CD1c-positive myeloid dendritic cell (primary cell): ENCODE results near the gene AP1M1.

Experiments
- DNase-seq: peaks from one replicate; pipeline ENCODE4 v3.0.0-alpha.2; 2016; ENCODE audit errors: extremely low spot score

AP1M1 gene

GRCh38 chr19:16232127-16232526, 34.4 kb downstream of the AP1M1 start:
- no peak for DNase-seq

GRCh38 chr19:16232568-16232967, 34.9 kb downstream of the AP1M1 start:
- no peak for DNase-seq

GRCh38 chr19:16233081-16233776, 35.5 kb downstream of the AP1M1 start:
- no peak for DNase-seq

DNA sequence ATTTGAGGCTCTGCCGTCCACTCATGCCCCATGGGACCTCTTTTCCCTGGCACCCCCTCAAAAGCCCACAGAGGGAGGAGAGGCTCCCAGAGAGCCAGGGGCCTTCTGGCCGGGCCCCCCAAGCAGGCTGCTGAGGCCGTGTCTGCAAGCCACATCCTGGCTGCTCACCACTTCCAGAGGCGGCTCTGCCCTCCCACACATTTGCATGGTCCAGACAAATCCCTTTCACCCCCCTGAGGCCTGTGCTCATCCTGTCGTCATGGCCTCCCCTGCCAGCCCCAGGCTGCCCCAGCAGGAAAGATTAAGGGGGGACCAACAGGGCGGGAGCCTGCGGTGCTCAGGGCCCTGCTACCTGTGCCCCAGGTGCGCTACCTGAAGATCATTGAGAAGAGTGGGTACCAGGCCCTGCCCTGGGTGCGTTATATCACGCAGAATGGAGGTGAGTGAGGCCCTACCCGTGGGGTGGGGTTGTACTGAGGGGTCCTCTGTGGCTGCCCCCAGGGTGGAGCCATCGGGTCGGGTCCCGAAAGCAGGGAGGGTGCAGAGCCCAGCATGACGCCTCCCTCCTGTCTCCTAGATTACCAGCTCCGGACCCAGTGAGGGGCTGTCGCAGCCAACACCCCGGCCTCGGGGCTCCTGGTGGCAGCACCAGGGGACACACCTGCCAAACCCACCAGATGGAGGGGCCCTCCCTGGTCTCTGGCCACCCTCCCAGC, 36.3 kb downstream of the AP1M1 start:
- no peak for DNase-seq

DNA sequence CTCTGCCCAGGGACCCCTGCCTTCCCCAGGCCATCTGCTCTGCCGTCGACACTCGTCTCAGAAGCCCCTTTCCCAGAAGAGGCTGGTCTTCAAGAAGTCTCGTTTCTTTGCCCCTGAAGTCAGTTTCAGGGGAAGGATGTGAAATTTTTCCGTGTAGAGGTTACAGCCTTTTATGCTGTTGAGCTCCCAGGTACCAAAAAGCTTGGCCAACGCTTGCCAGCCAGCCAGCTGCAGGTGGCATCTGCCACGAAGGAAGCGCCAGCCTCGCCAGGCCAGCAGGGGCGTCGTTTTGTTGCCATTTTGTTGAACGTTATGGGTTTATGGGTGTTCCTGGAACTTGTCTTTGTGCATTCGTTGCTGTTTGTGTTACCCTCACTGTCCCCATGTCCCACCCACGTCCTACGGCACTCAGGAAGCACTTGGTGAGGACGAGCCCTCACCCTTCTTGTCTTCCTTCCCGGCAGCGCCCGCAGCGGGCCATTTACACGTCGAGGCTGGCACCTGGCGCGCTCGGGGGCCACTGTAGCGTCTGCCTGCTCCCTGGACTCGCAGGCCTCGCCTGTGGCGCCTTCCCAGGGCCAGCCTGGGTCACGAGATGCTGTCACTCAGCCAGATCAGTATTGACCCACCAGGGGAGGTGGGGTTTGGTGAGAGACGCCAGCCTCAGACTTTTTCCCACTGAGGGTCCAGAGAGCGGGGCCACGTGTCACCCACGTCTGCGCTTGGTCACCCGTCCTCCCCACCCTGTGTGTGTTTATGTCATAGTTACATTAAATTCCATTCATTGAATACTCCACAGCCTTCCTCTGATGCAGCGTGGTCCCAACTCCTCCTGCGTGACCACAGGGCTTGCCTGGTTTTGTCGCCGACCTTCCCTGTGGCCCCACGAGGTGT, 37.1 kb downstream of the AP1M1 start:
- DNase-seq: no peak

- DNase-seq: no peak
Measured at GRCh38 chr19:16235811-16236652, 38.3 kb downstream of the AP1M1 start.

DNA sequence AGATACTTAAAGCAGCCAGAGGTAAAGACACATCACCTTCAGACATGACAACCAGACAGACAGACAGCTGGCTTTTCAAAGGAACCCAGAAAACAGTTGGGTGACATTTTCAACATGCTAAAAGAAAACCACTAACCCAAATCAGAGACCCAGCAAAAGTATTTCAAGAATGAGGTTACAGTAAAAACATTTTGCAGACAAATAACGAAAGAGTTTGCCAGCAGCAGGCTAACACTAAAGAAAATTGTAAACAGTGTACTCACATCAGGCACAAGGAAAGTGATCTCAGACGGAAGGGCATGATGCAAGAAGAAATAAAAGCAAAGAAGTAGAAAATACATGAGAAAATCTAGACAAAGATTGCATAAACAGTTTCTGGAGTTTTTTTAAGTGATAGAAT, 46.4 kb downstream of the AP1M1 start:
- no peak for DNase-seq

DNA sequence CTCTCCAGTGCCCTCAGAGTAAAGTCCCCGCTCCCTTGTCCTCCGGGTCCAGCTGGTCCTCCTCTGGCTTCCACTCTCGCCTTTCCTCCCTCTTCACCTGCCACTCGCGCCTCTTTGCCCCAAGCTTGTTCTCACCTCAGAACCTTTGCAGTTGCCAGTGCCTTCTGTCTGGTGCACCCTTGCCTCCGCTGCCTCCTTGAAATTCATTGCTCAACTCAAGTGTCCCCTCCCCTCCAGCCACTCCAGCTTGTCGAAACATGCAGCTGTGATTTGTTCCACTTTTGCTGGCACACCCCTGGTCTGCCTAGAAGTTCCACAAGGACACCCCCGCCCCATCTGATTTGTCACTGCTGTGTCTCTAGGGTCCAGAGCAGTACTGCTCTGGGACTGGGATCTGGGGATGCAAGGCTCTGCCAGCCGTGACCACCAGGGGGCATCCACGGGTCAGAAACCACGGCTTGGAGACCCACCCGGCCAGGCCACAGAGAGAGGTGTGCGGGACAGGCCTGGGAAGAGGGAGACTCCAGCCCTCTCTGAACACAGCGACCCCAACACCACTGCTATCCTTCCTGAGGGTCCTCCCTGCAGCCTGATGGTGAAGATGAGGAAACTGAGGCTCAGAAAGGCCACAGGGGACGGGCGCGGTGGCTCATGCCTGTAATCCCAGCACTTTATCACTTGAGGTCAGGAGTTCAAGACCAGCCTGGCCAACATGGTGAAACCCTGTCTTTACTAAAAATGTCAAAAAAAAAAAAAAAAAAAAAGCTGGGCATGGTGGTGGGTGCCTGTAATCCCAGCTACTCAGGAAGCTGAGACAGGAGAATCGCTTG, 49.9 kb downstream of the AP1M1 start:
- DNase-seq: peak; percentile 88

DNA sequence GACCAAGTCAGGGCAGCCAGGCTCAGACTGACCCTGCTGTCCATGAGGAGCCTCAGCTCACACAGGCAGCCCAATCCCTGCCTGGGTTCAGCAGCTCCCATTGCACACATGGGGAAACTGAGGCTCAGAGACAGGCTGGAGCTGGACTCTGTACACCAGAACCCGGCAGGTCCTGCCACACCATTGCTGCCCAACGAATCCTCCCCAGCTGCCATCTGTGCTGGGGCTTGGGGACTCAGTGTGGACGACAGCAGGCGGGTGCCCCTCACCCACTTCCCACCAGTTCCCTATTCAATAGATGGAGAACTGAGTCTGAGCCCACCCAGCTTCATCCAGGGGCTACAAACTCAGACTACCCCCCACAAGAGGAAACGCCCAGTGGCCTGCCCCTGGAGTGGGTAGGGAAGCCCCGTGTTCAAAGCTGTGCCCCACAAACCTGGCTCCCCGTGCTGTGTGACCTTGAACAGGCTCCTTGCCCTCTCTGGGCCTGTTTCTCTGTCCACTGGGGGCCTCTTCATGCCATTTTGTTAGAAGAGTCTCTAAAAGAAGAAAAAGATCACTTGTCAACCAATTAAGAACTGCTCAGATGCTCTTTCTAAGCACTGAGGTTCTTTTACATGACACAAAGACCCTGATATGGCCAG, 50.8 kb downstream of the AP1M1 start:
- no peak for DNase-seq

DNA sequence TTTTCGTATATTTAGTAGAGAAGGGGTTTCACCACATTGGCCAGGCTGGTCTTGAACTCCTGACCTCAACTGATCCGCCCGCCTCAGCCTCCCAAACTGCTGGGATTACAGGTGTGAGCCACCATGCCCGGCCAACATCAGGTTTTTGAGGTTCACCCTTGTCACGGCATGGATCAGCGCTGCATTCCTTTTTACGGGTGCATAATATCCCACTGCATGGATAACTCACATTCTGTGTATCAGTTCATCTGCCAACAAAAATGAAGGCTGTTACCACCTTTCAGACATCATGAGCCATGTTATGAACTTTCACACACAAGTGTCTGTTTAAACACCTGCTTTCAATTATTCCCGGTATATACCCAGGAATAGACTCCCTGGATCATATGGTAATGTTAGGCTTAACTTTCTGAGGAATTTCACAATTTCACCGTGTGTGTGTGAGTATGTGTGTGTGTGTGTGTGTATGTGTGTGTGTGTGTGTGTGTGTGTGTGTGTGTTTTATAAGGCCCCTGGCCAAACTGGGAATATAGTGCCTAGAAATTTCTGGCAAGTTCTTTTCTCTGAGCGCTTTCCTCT, 52.2 kb downstream of the AP1M1 start:
- DNase-seq: no peak

DNA sequence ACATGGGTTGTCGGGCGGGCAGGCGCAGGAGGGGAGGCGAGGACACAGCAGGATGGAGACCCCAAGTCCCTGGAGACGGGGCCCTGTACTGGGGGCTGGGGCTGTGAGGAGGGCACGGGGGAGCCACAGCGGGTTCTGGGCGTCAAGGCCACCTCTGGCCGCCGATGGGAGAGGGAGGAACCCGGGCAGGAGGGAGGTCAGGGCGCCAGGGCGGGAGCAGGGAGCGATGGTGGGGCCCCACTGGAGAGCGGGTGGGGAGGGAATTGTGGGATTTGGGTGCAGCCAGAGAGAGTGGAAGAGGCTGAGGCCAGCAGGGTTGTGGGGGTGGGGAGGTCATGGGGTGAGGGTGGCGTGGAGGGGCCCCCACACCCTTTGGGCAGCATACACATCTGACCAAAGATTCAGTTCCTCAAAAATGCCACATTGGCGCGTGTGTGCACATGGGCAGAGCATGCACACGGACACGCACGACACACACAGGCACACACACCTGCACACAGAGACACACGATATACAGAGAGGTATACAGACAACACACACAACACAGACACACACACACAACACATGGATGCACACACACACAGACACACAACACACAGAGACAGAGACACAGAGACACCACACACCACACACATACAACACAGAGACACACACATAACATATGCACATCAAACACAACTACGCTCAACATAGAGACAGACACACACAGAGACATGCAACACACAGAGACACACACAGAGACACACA, 54.9 kb downstream of the AP1M1 start:
- peak; percentile 73 for DNase-seq

- no peak for DNase-seq
Measured at GRCh38 chr19:16254851-16255408, 57.2 kb downstream of the AP1M1 start.

GRCh38 chr19:16257509-16258002, 59.8 kb downstream of the AP1M1 start:
- DNase-seq: no peak

DNA sequence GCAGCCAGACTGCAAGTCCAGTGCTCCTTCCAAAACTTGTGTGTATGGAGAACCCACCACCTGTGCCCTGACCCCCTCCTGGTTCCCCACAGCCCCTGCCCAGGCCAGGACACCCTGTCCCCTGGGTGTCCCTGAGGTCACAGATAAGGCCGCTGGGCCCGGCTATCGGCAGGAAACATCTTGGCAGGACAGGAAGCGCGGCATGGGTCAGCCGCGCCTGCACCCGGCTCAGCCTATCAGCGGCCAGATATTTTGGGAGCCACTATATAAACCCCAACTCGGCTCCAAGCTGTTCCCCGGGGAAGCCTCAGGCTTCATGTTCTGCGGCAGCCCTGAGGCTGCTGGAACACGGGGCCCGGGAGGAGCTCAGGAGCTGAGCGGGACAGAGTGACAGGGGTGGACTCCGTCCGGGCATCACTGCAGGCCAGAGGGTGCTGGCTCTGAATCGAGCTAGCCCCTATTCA, 60.8 kb downstream of the AP1M1 start:
- DNase-seq: peak; percentile 33

DNA sequence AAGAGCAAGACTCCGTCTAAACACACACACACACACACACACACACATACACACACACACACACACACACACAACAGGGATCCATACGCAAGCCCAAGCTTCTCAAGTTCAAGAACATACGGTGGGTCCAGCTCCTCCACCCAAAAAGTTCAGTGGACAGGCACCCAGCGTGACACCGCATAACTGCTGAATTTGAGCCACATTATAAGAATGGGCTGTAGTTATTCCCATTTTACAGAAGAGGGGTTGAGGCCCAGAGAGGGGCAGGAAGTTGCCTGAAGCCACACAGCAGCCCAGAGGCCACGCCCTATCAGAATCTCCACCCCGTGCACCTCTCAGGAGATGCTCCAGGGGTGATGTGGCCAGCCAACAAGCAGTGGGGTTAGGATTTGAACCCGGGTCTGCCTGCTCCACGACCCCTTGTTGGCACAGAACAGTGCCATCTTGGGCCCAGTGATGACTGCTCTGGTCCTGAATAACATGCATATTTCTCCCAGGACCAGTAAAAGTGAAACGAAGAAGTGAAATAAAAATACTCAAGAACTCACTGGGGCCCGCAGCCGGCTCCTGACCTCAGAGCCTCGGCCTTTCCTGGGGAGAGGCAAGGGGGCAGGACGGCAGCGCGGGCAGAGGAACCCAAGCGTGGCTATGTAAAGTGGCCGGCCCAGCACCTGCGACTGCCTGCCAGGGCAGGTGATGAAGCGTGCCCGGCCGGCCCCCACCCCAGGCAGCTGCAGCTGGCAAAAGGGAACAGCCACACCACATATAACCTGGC, 61.9 kb downstream of the AP1M1 start:
- peak; percentile 69 for DNase-seq

GRCh38 chr19:16260160-16260811, 62.6 kb downstream of the AP1M1 start:
- DNase-seq: no peak

DNA sequence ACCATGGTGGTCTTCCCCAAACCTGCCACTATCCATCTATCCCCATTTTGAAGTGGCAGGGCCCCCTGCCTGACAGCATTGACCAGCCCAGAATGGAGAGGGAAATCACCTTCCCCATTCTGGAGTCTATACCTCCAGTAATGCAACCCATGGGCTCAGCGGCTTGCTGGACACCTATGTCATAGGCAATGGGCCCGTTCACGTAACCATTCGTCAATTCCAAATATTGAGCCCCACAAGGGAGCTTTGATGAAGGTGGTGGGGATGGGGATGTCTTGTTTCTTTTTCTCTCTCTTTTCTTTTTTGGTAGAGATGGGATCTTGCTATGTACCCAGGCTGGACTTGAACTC, 63.1 kb downstream of the AP1M1 start:
- DNase-seq: no peak
